Uterus (tissue), 2 donors: Measurements from ENCODE around the gene CRYBA2.

Experiments
- CTCF ChIP-seq, 4 experiments: fragments of 200-600 bp in 2 of 4; fragments of 450-650 bp in 2 of 4; sonication (generic) in 2 of 4; IDR thresholded peaks; one replicate each; pipeline ENCODE4 v1.5.1; 2016 to 2019; ENCODE audit warnings: antibody characterized with exemption in 4 of 4, mild to moderate bottlenecking in 2 of 4, moderate library complexity in 1 of 4
- POLR2A ChIP-seq, 2 donors: fragments of 450-650 bp; IDR thresholded peaks; one replicate each; pipeline ENCODE4 v1.6.1; 2016; ENCODE audit warnings: antibody characterized with exemption in 2 of 2, mild to moderate bottlenecking in 1 of 2, moderate library complexity in 1 of 2

DNA sequence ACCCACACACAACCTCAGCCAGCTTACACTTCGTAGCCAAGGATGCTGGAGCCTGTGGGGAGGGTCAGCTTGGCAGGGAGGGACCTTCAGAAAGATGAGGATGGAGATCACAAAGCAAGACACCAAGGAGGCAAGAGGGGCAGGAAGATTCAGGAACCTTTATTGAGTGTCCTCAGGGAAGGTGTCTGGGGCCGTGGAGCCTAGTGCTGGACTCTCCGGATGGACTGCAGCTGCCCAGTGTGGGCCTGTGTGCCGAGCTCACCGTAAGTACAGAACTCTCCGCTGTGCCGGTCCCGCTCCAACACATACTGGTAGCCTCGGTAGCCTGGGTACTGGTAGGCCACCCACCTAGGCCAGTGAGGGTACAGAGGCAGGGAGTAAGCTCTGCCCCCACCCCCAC, 3.2 kb downstream of the CRYBA2 start:
- TF ChIP-seq POLR2A (IDR thresholded peaks at IDR 0.05) (no peak), CTCF (IDR thresholded peaks at IDR 0.05) (no peak)
